ENCODE data around the gene DHFR2. TPM values are rescaled to one million over a fixed set of nuclear protein-coding genes. Genes with fewer than 3 reads are reported as not detected.

DHFR2 gene
- total and polyA plus RNA-seq, 2 of the 4 experiments (the other 2 are of a cell fraction) = 1.1 to 2.3 TPM

DNA sequence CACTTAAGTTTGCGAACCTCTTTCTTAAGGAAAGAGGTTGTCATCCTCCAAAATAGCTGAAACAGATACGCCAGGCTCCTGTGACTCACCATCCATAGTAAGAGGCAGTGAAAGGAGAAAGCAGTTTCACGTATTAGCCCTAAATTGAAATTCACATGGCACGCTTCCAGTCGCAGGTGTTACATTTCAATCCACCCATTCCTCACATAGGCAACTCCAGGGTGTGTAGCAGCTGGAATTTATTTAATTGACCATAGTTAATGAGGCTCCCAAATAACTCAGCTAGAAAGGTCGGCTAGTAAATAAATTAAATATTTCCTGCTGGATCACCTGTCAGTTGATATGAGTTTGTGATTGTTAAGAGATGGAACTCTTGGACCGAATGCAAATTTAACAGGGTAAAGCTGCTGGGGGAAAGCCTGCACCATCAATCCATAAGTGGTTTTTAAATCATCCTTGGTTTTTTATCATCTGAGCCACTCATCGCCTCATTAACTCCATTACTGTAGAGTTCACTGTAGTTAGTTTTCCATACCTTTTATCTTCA, 19.7 kb upstream of the DHFR2 start:
- DNase-seq (no peak), ATAC-seq (ENCODE audit: low read depth) (no peak)
- Histone ChIP-seq H3K4me2 (ENCODE audit: low read depth, low read length) (no peak overlapping the region), H2BK20ac (ENCODE audit: low read depth, low read length) (no peak overlapping the region), H2AFZ (replicated peaks; ENCODE audit: low read length, poor library complexity) (no peak overlapping the region), H3K27me3 (ENCODE audit: control insufficient read depth, insufficient read depth, low read length) (no peaks in the 10 kb centered on the region), H2BK120ac (ENCODE audit: low read depth, low read length) (no peak overlapping the region), H3K14ac (replicated peaks; ENCODE audit: low read depth, low read length) (no peak overlapping the region), H3K18ac (ENCODE audit: low read depth, low read length) (no peak overlapping the region), H4K20me1 (ENCODE audit: insufficient read depth, low read length) (no peaks in the 10 kb centered on the region), H4K91ac (ENCODE audit: insufficient read depth, low read depth, low read length) (no peak overlapping the region), H3K56ac (ENCODE audit: extremely low read depth, insufficient read depth, low read length) (no peak overlapping the region), H3K4me3 (ENCODE audit: insufficient read depth, low read depth, low read length) (no peak overlapping the region), H3K79me1 (ENCODE audit: low read depth in 1 of 2, low read length in 2 of 2) (no peaks in the 10 kb centered on the region; a peak in 1 of 4 replicates), H3K4me1 (ENCODE audit: control insufficient read depth, insufficient read depth, low read length) (no peaks in the 10 kb centered on the region), H3K9me3 (ENCODE audit: control insufficient read depth, insufficient read depth, low read length) (no peaks in the 10 kb centered on the region), H3K36me3 (ENCODE audit: control insufficient read depth, insufficient read depth, low read length) (peaks cover 7% of the 10 kb centered on the region), H3K9ac (ENCODE audit: low read depth, low read length) (no peak overlapping the region), H2AK5ac (ENCODE audit: low read depth, low read length) (no peak overlapping the region), H4K8ac (ENCODE audit: low read depth in 2 of 2, low read length in 2 of 2) (no peak overlapping the region), H2BK15ac (ENCODE audit: low read depth, low read length) (no peak overlapping the region), H2AK9ac (replicated peaks; ENCODE audit: low read depth, low read length, poor library complexity) (no peak overlapping the region), H2BK5ac (ENCODE audit: low read depth, low read length, poor library complexity, severe bottlenecking) (no peak overlapping the region), H3K4ac (ENCODE audit: low read depth, low read length) (no peak overlapping the region), H3K23ac (ENCODE audit: low read depth, low read length) (no peak overlapping the region), H4K5ac (ENCODE audit: low read depth, low read length) (no peak overlapping the region), H3K9me1 (ENCODE audit: insufficient read depth, low read length) (no peaks in the 10 kb centered on the region), H3K27ac (ENCODE audit: insufficient read depth, low read length) (no peak overlapping the region)
- BruUV-seq (replicated peaks) = no TSS peak
- dilution Hi-C loops (cut with HindIII; ENCODE audit: low sequenced_read_pairs, unreplicated experiment) (no loop called here), in situ Hi-C loops (cut with MboI; ENCODE audit: low sequenced_read_pairs) (no loop called here), intact Hi-C loops (cut with micrococcal nuclease) (no loop called here)
- WGBS, 2 experiments (ENCODE audit: extremely low coverage in 2 of 2, insufficient read length in 1 of 2) = no CpG with 5 or more reads among the region's 8 CpGs
- ChIA-PET POLR2A (ENCODE audit: unreplicated experiment) (no interaction called here), CTCF (interaction anchor here (2.4 kb wide), 1 partner anchor 13 kb away, joined by 9 read pairs; no protein-coding TSS in a partner anchor)
- TF ChIP-seq BHLHE40 (IDR thresholded peaks at IDR 0.05; ENCODE audit: low read depth, low read length) = no peak
- no peak for TF ChIP-seq RFX5 (IDR thresholded peaks at IDR 0.05; ENCODE audit: low read depth, low read length)
- TF ChIP-seq RCOR1 (IDR thresholded peaks at IDR 0.05; ENCODE audit: insufficient replicate concordance, low read length) = no peak
- no peak for TF ChIP-seq NFE2L2 (IDR thresholded peaks at IDR 0.05; ENCODE audit: low read depth, low read length)
- TF ChIP-seq MXI1 (IDR thresholded peaks at IDR 0.05; ENCODE audit: borderline replicate concordance, low read depth, low read length) = no peak
- no peak for TF ChIP-seq CHD1 (IDR thresholded peaks at IDR 0.05; ENCODE audit: low read depth, low read length)

Data from IMR-90 (cell line).